Smooth muscle cell (in vitro differentiated cells): ENCODE results near the gene RNF167. TPM values are rescaled to one million over a fixed set of nuclear protein-coding genes. Genes with fewer than 3 reads are reported as not detected.

ENCODE experiments used
- DNase-seq: peaks from one replicate; lab custom pipeline; 2025; ENCODE audit not compliant: unreplicated experiment; lab: John Stamatoyannopoulos, UW
- H2AFZ ChIP-seq: fragments of 200-600 bp; sonication (generic); 2 replicates; pipeline ENCODE4 v1.6.0; 2016; ENCODE audit warnings: antibody characterized with exemption, low read depth, mild to moderate bottlenecking
- H3F3A ChIP-seq: fragments of 200-600 bp; sonication (generic); 2 replicates; pipeline ENCODE4 v1.6.0; 2017; ENCODE audit warnings: antibody characterized with exemption, low read depth
- H3K27ac ChIP-seq: fragments of 200-600 bp; sonication (generic); 2 replicates; pipeline ENCODE4 v1.5.1; 2016; ENCODE audit warnings: low read depth, mild to moderate bottlenecking
- H3K27me3 ChIP-seq: fragments of 200-600 bp; sonication (generic); 2 replicates; pipeline ENCODE4 v1.6.1; 2016; ENCODE audit warnings: low read depth, mild to moderate bottlenecking
- H3K36me3 ChIP-seq: fragments of 200-600 bp; sonication (generic); 2 replicates; pipeline ENCODE4 v1.5.1; 2016; ENCODE audit warnings: low read depth
- H3K4me1 ChIP-seq: fragments of 200-600 bp; sonication (generic); 2 replicates; pipeline ENCODE4 v1.5.1; 2016; ENCODE audit warnings: low read depth
- H3K4me2 ChIP-seq: fragments of 200-600 bp; sonication (generic); 2 replicates; pipeline ENCODE4 v1.6.0; 2016; ENCODE audit warnings: mild to moderate bottlenecking
- H3K4me3 ChIP-seq: fragments of 200-600 bp; sonication (generic); 2 replicates; pipeline ENCODE4 v1.5.1; 2016; ENCODE audit warnings: mild to moderate bottlenecking
- H3K79me2 ChIP-seq: fragments of 200-600 bp; sonication (generic); 2 replicates; pipeline ENCODE4 v1.6.0; 2016; ENCODE audit warnings: low read depth, mild to moderate bottlenecking
- H3K9ac ChIP-seq: fragments of 200-600 bp; sonication (generic); 2 replicates; pipeline ENCODE4 v1.6.0; 2016; ENCODE audit warnings: low read depth
- H3K9me3 ChIP-seq: fragments of 200-600 bp; sonication (generic); replicated peaks from 2 replicates; pipeline ENCODE4 v1.5.1; 2016; ENCODE audit warnings: low read depth
- H4K20me1 ChIP-seq: fragments of 200-600 bp; sonication (generic); 2 replicates; pipeline ENCODE4 v1.6.0; 2016; ENCODE audit warnings: low read depth
- CTCF ChIP-seq: fragments of 200-600 bp; sonication (generic); IDR thresholded peaks from 2 replicates; pipeline ENCODE4 v1.5.1; 2017; ENCODE audit warnings: borderline replicate concordance, mild to moderate bottlenecking, antibody characterized with exemption; ENCODE audit not compliant: insufficient read depth, poor library complexity, severe bottlenecking
- WGBS: methylation state at CpG from one replicate; pipeline ENCODE4 v1.1.7; 2016; ENCODE audit warnings: low lambda C conversion rate; 5-methylcytosine and 5-hydroxymethylcytosine counted together
- polyA plus RNA-seq: library from polyadenylated mRNA; unstranded; fragments of >200 nt; fragmentation: Nextera tagmentation; extraction: Ambion mirVana; gene quantifications from 2 replicates; pipeline ENCODE4 v1.2.1, GENCODE V29; 2016
- total RNA-seq: library from RNA; depleted of rRNA; stranded (reverse); fragments of >200 nt; gene quantifications from 2 replicates; pipeline ENCODE4 v1.2.3, GENCODE V29; 2014

Gene RNF167
- total and polyA plus RNA-seq, 2 experiments from 2014 or later = 39.6 to 59.4 TPM

- Histone ChIP-seq H3K9ac (no peak overlapping the region), H3K27ac (no peak overlapping the region), H2AFZ (no peak overlapping the region), H3K27me3 (no peaks in the 10 kb centered on the region), H3F3A (no peaks in the 10 kb centered on the region), H3K79me2 (no peaks in the 10 kb centered on the region), H4K20me1 (no peaks in the 10 kb centered on the region), H3K4me2 (no peak overlapping the region), H3K4me1 (no peaks in the 10 kb centered on the region), H3K4me3 (no peak overlapping the region), H3K9me3 (no peaks in the 10 kb centered on the region), H3K36me3 (no peaks in the 10 kb centered on the region)
- no peak for DNase-seq
- whole genome bisulfite sequencing = 96% methylated on average over 27 of the region's 27 CpGs
- TF ChIP-seq CTCF = no peak
Measured at GRCh38 chr17:4896332-4897197, 43.5 kb upstream of the RNF167 start.

- DNase-seq = no peak
- Histone ChIP-seq H3K36me3 (no peaks in the 10 kb centered on the region), H3K27me3 (no peaks in the 10 kb centered on the region), H4K20me1 (no peaks in the 10 kb centered on the region), H3K4me1 (no peaks in the 10 kb centered on the region), H3K79me2 (no peaks in the 10 kb centered on the region), H3K4me3 (no peak overlapping the region), H2AFZ (no peak overlapping the region), H3K9ac (no peak overlapping the region), H3K9me3 (no peaks in the 10 kb centered on the region), H3K27ac (no peak overlapping the region), H3K4me2 (no peak overlapping the region), H3F3A (peaks cover 6% of the 10 kb centered on the region)
- WGBS = 98% methylated on average over 10 of the region's 10 CpGs
- no peak for TF ChIP-seq CTCF
Measured at GRCh38 chr17:4897198-4897687, 42.8 kb upstream of the RNF167 start.

GRCh38 chr17:4897785-4898184 lies 42.3 kb upstream of the RNF167 start:
- Histone ChIP-seq H3K27me3 (no peaks in the 10 kb centered on the region), H3K9ac (no peak overlapping the region), H3K4me1 (no peaks in the 10 kb centered on the region), H3K9me3 (no peaks in the 10 kb centered on the region), H3K27ac (no peak overlapping the region), H3K36me3 (no peaks in the 10 kb centered on the region), H3K79me2 (no peaks in the 10 kb centered on the region), H2AFZ (no peak overlapping the region), H4K20me1 (no peaks in the 10 kb centered on the region), H3K4me3 (no peak overlapping the region), H3F3A (peaks cover 8% of the 10 kb centered on the region), H3K4me2 (no peak overlapping the region)
- DNase-seq = no peak
- no peak for TF ChIP-seq CTCF
- WGBS = 91% methylated on average over 4 of the region's 5 CpGs

- Histone ChIP-seq H3K27me3 (no peaks in the 10 kb centered on the region), H3K36me3 (no peaks in the 10 kb centered on the region), H3K79me2 (no peaks in the 10 kb centered on the region), H4K20me1 (no peaks in the 10 kb centered on the region), H2AFZ (no peak overlapping the region), H3K4me1 (no peaks in the 10 kb centered on the region), H3K9ac (peak overlapping the region; percentile 88), H3K27ac (peak overlapping the region; percentile 75), H3F3A (peaks cover 8% of the 10 kb centered on the region), H3K9me3 (no peaks in the 10 kb centered on the region), H3K4me2 (peak overlapping the region; percentile 82), H3K4me3 (peak overlapping the region; percentile 65)
- no peak for TF ChIP-seq CTCF
- 95% methylated on average over 8 of the region's 8 CpGs for WGBS
- DNase-seq = no peak
Measured at GRCh38 chr17:4898351-4898750, 41.7 kb upstream of the RNF167 start.
